ENCODE results near the gene TLK1. TPM values are rescaled to one million over a fixed set of nuclear protein-coding genes. Genes with fewer than 3 reads are reported as not detected.

Gene TLK1
- total RNA-seq, 2 experiments from 2014 or later = 59.2 to 64.5 TPM

GRCh38 chr2:170968205-170969003 is 192.3 kb downstream of the TLK1 start:
- intact Hi-C loops (cut with micrococcal nuclease) = no loop called here
- CTCF ChIA-PET = interaction anchor here (1.0 kb wide), 1 partner anchor 190 kb away, joined by 3 read pairs; no protein-coding TSS in a partner anchor
- H3K27ac Mint-ChIP-seq = no peak overlapping the region

GRCh38 chr2:170967553-170967952 is 193.1 kb downstream of the TLK1 start:
- Mint-ChIP-seq H3K9me3 (no peaks in the 10 kb centered on the region), H3K4me1 (ENCODE audit: low read depth) (peaks cover 4% of the 10 kb centered on the region), H3K27ac (no peak overlapping the region), H3K4me3 (no peak overlapping the region), H3K36me3 (peaks cover 29% of the 10 kb centered on the region), H3K27me3 (no peaks in the 10 kb centered on the region)
- intact Hi-C loops (cut with micrococcal nuclease) = no loop called here
- POLR2A ChIA-PET = no interaction called here
- CTCF ChIA-PET = interaction anchor here (1.1 kb wide), 1 partner anchor 36 kb away, joined by 3 read pairs; no protein-coding TSS in a partner anchor
- DNase-seq = no peak

More at GRCh38 chr2:170968205-170969003, 192.3 kb downstream of the TLK1 start:
- Mint-ChIP-seq H3K27me3 (no peaks in the 10 kb centered on the region), H3K4me1 (ENCODE audit: low read depth) (peaks cover 10% of the 10 kb centered on the region), H3K4me3 (no peak overlapping the region), H3K36me3 (peaks cover 26% of the 10 kb centered on the region), H3K9me3 (no peaks in the 10 kb centered on the region)
- POLR2A ChIA-PET = interaction anchor here (0.6 kb wide), 1 partner anchor 31 kb away, joined by 3 read pairs; no protein-coding TSS in a partner anchor
- no peak for DNase-seq

- ChIA-PET POLR2A (no interaction called here), CTCF (interaction anchor here (1.1 kb wide), 1 partner anchor 35 kb away, joined by 3 read pairs; no protein-coding TSS in a partner anchor)
- DNase-seq = no peak
- no peaks in the 10 kb centered on the region for H3K27me3 Mint-ChIP-seq
- no peak overlapping the region for H3K4me3 Mint-ChIP-seq
- no peaks in the 10 kb centered on the region for H3K4me1 Mint-ChIP-seq (ENCODE audit: low read depth)
- intact Hi-C loops (cut with micrococcal nuclease) = no loop called here
- H3K9me3 Mint-ChIP-seq = no peaks in the 10 kb centered on the region
- peaks cover 34% of the 10 kb centered on the region for H3K36me3 Mint-ChIP-seq
- H3K27ac Mint-ChIP-seq = no peak overlapping the region
Measured at GRCh38 chr2:170966648-170967396, 193.9 kb downstream of the TLK1 start.

DNA sequence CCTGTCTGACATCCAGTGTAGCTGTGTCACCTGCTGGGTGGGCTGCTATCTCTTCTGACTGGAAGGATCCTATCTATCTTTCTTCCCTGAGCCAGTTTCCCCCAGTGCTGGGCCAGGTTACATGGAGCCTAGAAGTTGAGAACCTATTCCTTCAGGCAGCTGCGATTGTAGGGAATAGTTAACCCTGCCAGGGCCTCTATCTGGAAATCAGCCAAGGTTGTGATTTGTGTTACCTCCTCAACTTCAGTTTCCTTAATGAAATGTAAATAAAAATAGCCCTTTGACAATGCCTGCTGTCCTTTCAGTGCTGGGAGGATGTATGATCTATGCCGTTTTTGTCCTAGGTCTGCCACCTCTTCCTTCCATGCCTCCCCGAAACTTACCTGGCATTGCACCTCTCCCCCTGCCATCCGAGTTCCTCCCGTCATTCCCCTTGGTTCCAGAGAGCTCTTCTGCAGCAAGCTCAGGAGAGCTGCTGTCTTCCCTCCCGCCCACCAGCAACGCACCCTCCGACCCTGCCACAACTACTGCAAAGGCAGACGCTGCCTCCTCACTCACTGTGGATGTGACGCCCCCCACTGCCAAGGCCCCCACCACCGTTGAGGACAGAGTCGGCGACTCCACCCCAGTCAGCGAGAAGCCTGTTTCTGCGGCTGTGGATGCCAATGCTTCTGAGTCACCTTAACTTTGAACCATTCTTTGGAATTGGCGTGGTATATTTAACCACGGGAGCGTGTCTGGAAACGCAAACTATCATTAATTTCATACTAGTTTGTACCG is 195.1 kb downstream of the TLK1 start:
- Mint-ChIP-seq H3K36me3 (peaks cover 41% of the 10 kb centered on the region), H3K9me3 (no peaks in the 10 kb centered on the region), H3K27ac (no peak overlapping the region), H3K4me1 (ENCODE audit: low read depth) (no peaks in the 10 kb centered on the region), H3K4me3 (no peak overlapping the region), H3K27me3 (no peaks in the 10 kb centered on the region)
- CTCF ChIA-PET = interaction anchor here (0.6 kb wide), 1 partner anchor 748 kb away, joined by 3 read pairs; no protein-coding TSS in a partner anchor
- intact Hi-C loops (cut with micrococcal nuclease) = no loop called here
- no peak for DNase-seq
- POLR2A ChIA-PET = no interaction called here

GRCh38 chr2:170963386-170963785 is 197.3 kb downstream of the TLK1 start:
- Mint-ChIP-seq H3K9me3 (no peaks in the 10 kb centered on the region), H3K36me3 (peaks cover 45% of the 10 kb centered on the region), H3K4me3 (no peak overlapping the region), H3K4me1 (ENCODE audit: low read depth) (no peaks in the 10 kb centered on the region), H3K27me3 (no peaks in the 10 kb centered on the region), H3K27ac (no peak overlapping the region)
- intact Hi-C loops (cut with micrococcal nuclease) = no loop called here
- DNase-seq = no peak
- ChIA-PET POLR2A (no interaction called here), CTCF (interaction anchor here (0.7 kb wide), 1 partner anchor 41 kb away, joined by 3 read pairs; no protein-coding TSS in a partner anchor)

DNA sequence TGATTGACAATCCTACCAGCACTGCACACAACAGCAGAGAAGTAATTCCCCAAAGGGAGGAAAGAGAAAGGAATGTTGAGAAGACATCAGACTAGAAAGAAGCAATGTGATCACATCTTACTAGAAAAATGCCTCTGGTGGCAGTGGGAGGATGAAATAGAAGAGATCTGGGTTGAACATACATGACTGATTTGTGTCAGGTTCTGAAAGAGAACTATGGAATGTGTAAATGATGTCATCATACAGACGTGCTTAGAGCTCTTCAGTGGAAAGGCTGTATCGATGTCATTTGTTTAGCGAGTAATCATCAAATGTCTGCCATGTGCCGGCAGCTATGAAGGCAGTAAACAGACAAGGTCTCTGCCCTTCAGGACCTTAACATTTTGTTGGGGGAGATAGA is 206.8 kb downstream of the TLK1 start:
- no peak for DNase-seq
- no peaks in the 10 kb centered on the region for H3K9me3 Mint-ChIP-seq
- H3K4me1 Mint-ChIP-seq (ENCODE audit: low read depth) = peaks cover 8% of the 10 kb centered on the region
- H3K36me3 Mint-ChIP-seq = peaks cover 59% of the 10 kb centered on the region
- ChIA-PET CTCF (interaction anchor here (1.5 kb wide), 1 partner anchor 19 kb away, joined by 3 read pairs; no protein-coding TSS in a partner anchor), POLR2A (no interaction called here)
- H3K4me3 Mint-ChIP-seq = no peak overlapping the region
- intact Hi-C loops (cut with micrococcal nuclease) = no loop called here
- no peak overlapping the region for H3K27ac Mint-ChIP-seq
- no peaks in the 10 kb centered on the region for H3K27me3 Mint-ChIP-seq

DNA sequence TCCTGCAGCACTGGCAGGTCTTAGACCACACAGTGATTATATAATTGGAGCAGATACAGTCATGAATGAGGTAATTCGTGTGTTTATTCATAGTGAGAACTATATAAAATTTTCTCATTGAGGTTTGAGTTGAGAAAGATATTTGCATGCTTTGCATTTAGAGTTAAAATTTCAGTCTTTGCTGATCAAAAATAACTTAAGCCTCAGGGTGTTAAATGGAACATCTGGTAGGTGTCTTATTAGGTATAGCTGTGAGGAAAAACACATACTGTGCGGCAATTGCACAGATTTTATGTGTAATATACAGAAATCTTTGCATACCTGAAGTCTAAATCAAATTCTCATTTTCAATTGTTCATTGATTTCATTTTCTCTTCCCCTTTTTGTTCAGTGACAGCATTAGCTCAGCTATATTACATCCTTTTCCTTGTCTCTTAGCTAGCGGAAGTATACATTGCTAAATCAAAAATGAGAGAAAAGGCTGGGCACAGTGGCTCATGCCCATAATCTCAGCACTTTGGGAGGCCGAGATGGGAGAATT is 210.4 kb downstream of the TLK1 start:
- no peak overlapping the region for H3K4me3 Mint-ChIP-seq
- peaks cover 14% of the 10 kb centered on the region for H3K4me1 Mint-ChIP-seq (ENCODE audit: low read depth)
- peaks cover 48% of the 10 kb centered on the region for H3K36me3 Mint-ChIP-seq
- H3K9me3 Mint-ChIP-seq = no peaks in the 10 kb centered on the region
- ChIA-PET CTCF (no interaction called here), POLR2A (interaction anchor here (0.6 kb wide), 1 partner anchor 213 kb away, joined by 4 read pairs; no protein-coding TSS in a partner anchor)
- H3K27ac Mint-ChIP-seq = no peak overlapping the region
- intact Hi-C loops (cut with micrococcal nuclease) = no loop called here
- DNase-seq = no peak
- H3K27me3 Mint-ChIP-seq = no peaks in the 10 kb centered on the region

GRCh38 chr2:170949415-170949814 is 211.3 kb downstream of the TLK1 start:
- peaks cover 20% of the 10 kb centered on the region for H3K4me1 Mint-ChIP-seq (ENCODE audit: low read depth)
- H3K36me3 Mint-ChIP-seq = peaks cover 41% of the 10 kb centered on the region
- H3K27ac Mint-ChIP-seq = no peak overlapping the region
- no peaks in the 10 kb centered on the region for H3K27me3 Mint-ChIP-seq
- no peaks in the 10 kb centered on the region for H3K9me3 Mint-ChIP-seq
- intact Hi-C loops (cut with micrococcal nuclease) = no loop called here
- ChIA-PET POLR2A (interaction anchor here (0.8 kb wide), 1 partner anchor 21 kb away, joined by 3 read pairs; no protein-coding TSS in a partner anchor), CTCF (interaction anchor here (1.2 kb wide), 1 partner anchor 24 kb away, joined by 3 read pairs; no protein-coding TSS in a partner anchor)
- H3K4me3 Mint-ChIP-seq = no peak overlapping the region
- no peak for DNase-seq

GRCh38 chr2:170944545-170944944 is 216.1 kb downstream of the TLK1 start:
- POLR2A ChIA-PET = interaction anchor here (1.5 kb wide), 1 partner anchor 16 kb away, joined by 3 read pairs; the partner anchor contains the start of gene GORASP2

DNA sequence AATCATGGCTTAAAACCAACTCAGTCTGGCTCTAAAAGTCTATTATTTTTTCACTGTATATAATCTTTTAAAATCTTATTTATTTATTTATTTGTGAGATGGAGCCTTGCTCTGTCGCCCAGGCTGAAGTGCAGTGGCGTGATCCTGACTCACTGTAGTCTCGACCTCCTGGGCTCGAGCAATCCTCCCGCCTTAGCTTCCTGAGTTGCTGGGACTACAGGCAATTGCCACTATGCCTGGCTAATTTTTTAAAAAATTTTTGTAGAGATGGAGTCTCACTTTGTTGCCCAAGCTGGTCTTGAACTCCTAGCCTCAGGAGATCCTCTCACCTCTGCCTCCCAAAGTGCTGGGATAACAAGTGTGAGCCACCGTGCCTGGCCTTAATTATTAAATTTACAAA is 217.1 kb downstream of the TLK1 start:
- Mint-ChIP-seq H3K36me3 (peaks cover 10% of the 10 kb centered on the region), H3K9me3 (no peaks in the 10 kb centered on the region), H3K4me3 (no peak overlapping the region), H3K27me3 (no peaks in the 10 kb centered on the region), H3K4me1 (ENCODE audit: low read depth) (peaks cover 59% of the 10 kb centered on the region), H3K27ac (no peak overlapping the region)
- DNase-seq = no peak
- CTCF ChIA-PET = interaction anchor here (0.6 to 1.5 kb wide), 4 partner anchors 15 to 473 kb away, joined by 3 to 5 read pairs (median 4); partner anchors contain the start of gene GORASP2
- intact Hi-C loops (cut with micrococcal nuclease) = no loop called here
- POLR2A ChIA-PET = no interaction called here

More at GRCh38 chr2:170944545-170944944, 216.1 kb downstream of the TLK1 start:
- peaks cover 11% of the 10 kb centered on the region for H3K36me3 Mint-ChIP-seq
- peaks cover 52% of the 10 kb centered on the region for H3K4me1 Mint-ChIP-seq (ENCODE audit: low read depth)
- H3K27me3 Mint-ChIP-seq = no peaks in the 10 kb centered on the region
- DNase-seq = no peak
- H3K27ac Mint-ChIP-seq = no peak overlapping the region
- H3K4me3 Mint-ChIP-seq = no peak overlapping the region
- H3K9me3 Mint-ChIP-seq = no peaks in the 10 kb centered on the region
- intact Hi-C loops (cut with micrococcal nuclease) = no loop called here
- CTCF ChIA-PET = interaction anchor here (1.5 to 1.7 kb wide), 2 partner anchors 15 to 16 kb away, joined by 5 to 6 read pairs; partner anchors contain the start of gene GORASP2

- H3K4me3 Mint-ChIP-seq = no peak overlapping the region
- intact Hi-C loops (cut with micrococcal nuclease) = no loop called here
- peaks cover 64% of the 10 kb centered on the region for H3K4me1 Mint-ChIP-seq (ENCODE audit: low read depth)
- DNase-seq = no peak
- H3K27me3 Mint-ChIP-seq = no peaks in the 10 kb centered on the region
- no peak overlapping the region for H3K27ac Mint-ChIP-seq
- H3K9me3 Mint-ChIP-seq = no peaks in the 10 kb centered on the region
- ChIA-PET CTCF (interaction anchor here (0.6 to 1.5 kb wide), 4 partner anchors 14 to 473 kb away, joined by 3 to 5 read pairs (median 4); partner anchors contain the start of gene GORASP2), POLR2A (no interaction called here)
- H3K36me3 Mint-ChIP-seq = peaks cover 10% of the 10 kb centered on the region
Measured at GRCh38 chr2:170943041-170943440, 217.7 kb downstream of the TLK1 start.
